ENCODE results near the gene EPM2AIP1. TPM values are rescaled to one million over a fixed set of nuclear protein-coding genes. Genes with fewer than 3 reads are reported as not detected.

Gene EPM2AIP1
- total and polyA plus RNA-seq, 2 of the 8 experiments (the other 6 are each of a cell fraction or from before 2014, with no cell fraction given), result 6.6 to 9.0 TPM

GRCh38 chr3:36991923-36992805 lies 767 bp downstream of the EPM2AIP1 start:
- Histone ChIP-seq H3K27me3 (replicated peaks in 1 of 4; ENCODE audit: control insufficient read depth in 3 of 4, extremely low read depth in 1 of 4, insufficient read depth in 3 of 4, low read length in 3 of 4) (no peaks in the 10 kb centered on the region), H3K4me3 (ENCODE audit: extremely low read depth in 1 of 4, insufficient read depth in 2 of 4, low read depth in 3 of 4, low read length in 4 of 4) (peak overlapping the region; percentile 58 to 93 (median 90)), H3K14ac (ENCODE audit: insufficient read length) (no peak overlapping the region), H2BK12ac (ENCODE audit: low read depth, low read length) (0 out of 2 replicates have a peak overlapping the region, but pooled peaks have one; percentile 65), H3K23ac (ENCODE audit: insufficient read length) (no peak overlapping the region), H2BK20ac (ENCODE audit: low read length) (no peak overlapping the region), H3K9me3 (ENCODE audit: insufficient read depth in 2 of 2, low read depth in 1 of 2, low read length in 1 of 2) (no peaks in the 10 kb centered on the region), H3K36me3 (ENCODE audit: control insufficient read depth in 2 of 4, insufficient read depth in 4 of 4, low read length in 3 of 4) (peaks cover 3 to 34% (median 10%) of the 10 kb centered on the region in 4 experiments; a peak in 7 of 8 replicates), H3K79me2 (ENCODE audit: control insufficient read depth in 1 of 2, insufficient read depth in 2 of 2, low read length in 2 of 2) (peaks cover 10 to 49% of the 10 kb centered on the region in 2 experiments; a peak in 3 of 4 replicates), H2AFZ (ENCODE audit: low read length) (no peak overlapping the region), H4K91ac (replicated peaks; ENCODE audit: insufficient read length, low read length) (peak overlapping the region; percentile 1), H2BK15ac (ENCODE audit: low read length) (no peak overlapping the region), H2BK5ac (ENCODE audit: low read depth, low read length) (peak overlapping the region; percentile 94), H3K79me1 (ENCODE audit: low read depth, low read length) (no peaks in the 10 kb centered on the region; the same call in 1 of the 2 replicates), H4K8ac (ENCODE audit: extremely low read depth, insufficient read depth, low read length) (peak overlapping the region; percentile 96; the same call in 1 of the 2 replicates), H4K20me1 (replicated peaks in 1 of 2; ENCODE audit: control insufficient read depth in 1 of 2, insufficient read depth in 2 of 2, low read length in 2 of 2) (peaks cover 2 to 12% of the 10 kb centered on the region in 2 experiments), H3K18ac (ENCODE audit: extremely low read depth, low read length) (peak overlapping the region; percentile 20; the same call in 1 of the 2 replicates), H3K56ac (replicated peaks; ENCODE audit: insufficient read length, low read depth, low read length) (peak overlapping the region; percentile 83), H4K5ac (ENCODE audit: insufficient read length, low read depth, low read length) (peak overlapping the region; percentile 62), H3K4ac (replicated peaks; ENCODE audit: insufficient read length, low read depth, low read length) (no peak overlapping the region), H2AK5ac (ENCODE audit: low read depth, low read length) (no peak overlapping the region), H2BK120ac (replicated peaks; ENCODE audit: low read depth, low read length) (peak overlapping the region; percentile 33), H3K4me1 (replicated peaks in 1 of 4; ENCODE audit: control insufficient read depth in 3 of 4, insufficient read depth in 4 of 4, low read length in 3 of 4) (peaks cover 0 to 2% (median 0%) of the 10 kb centered on the region in 4 experiments; a peak in 3 of 7 replicates), H3K23me2 (ENCODE audit: low read depth, low read length) (peaks cover 4% of the 10 kb centered on the region; the same call in 1 of the 2 replicates), H3K4me2 (ENCODE audit: insufficient read depth in 1 of 2, low read depth in 2 of 2, low read length in 2 of 2) (peak overlapping the region; percentile 95 to 97), H3K27ac (ENCODE audit: low read depth, low read length) (peak overlapping the region; percentile 96), H3K9ac (replicated peaks in 1 of 4; ENCODE audit: extremely low read depth in 1 of 4, low read depth in 3 of 4, low read length in 3 of 4) (peak overlapping the region; percentile 88 to 96 (median 92))
- FAIRE-seq (no peak), DNase-seq (ENCODE audit: low read depth in 1 of 2, low spot score in 2 of 2) (no peak)
- TF ChIP-seq POU5F1 (IDR thresholded peaks at IDR 0.05; ENCODE audit: low read depth, low read length) (no peak), KDM4A (IDR thresholded peaks at IDR 0.05; ENCODE audit: low read depth, low read length, severe bottlenecking) (peak; percentile 33)
- ChIA-PET CTCF (ENCODE audit: partially characterized antibody) (interaction anchor here (0.7 to 4.9 kb wide), 16 partner anchors 12 to 261 kb away, joined by 3 to 33 read pairs (median 3); no protein-coding TSS in a partner anchor), POLR2A (ENCODE audit: partially characterized antibody) (interaction anchor here (0.8 to 2.5 kb wide), 25 partner anchors 9 to 229 kb away, joined by 3 to 18 read pairs (median 5); partner anchors contain the start of gene TRANK1)
- 15% methylated on average over 24 of the region's 24 CpGs; no CpG with 5 or more reads in 1 of the 2 experiments for WGBS, 2 experiments (ENCODE audit: extremely low coverage in 1 of 2, insufficient coverage in 1 of 2, insufficient read length in 1 of 2, insufficient replicate concordance in 2 of 2, low coverage in 1 of 2, low lambda C conversion rate in 2 of 2, missing lambda C conversion rate in 1 of 2)
